Caco-2 (cell line): ENCODE results near the gene KRT15. TPM values are rescaled to one million over a fixed set of nuclear protein-coding genes. Genes with fewer than 3 reads are reported as not detected.

ENCODE experiments used
- BruUV-seq: library from RNA; stranded (reverse); fragments of 400-500 nt; replicated peaks from 2 replicates; lab custom pipeline; 2021; lab: Mats Ljungman, UMichigan
- CTCF ChIA-PET: fragments of 300-600 bp; sonication (Branson Sonifier 250); formaldehyde crosslinking; loops from one replicate; lab custom pipeline; 2022; ENCODE audit warnings: antibody characterized with exemption; lab: Charles Lee
- POLR2A ChIA-PET: fragments of 300-600 bp; sonication (Branson Sonifier 250); formaldehyde crosslinking; loops from one replicate; lab custom pipeline; 2022; ENCODE audit warnings: antibody characterized with exemption; lab: Charles Lee
- DNase-seq, 2 experiments: peaks; one replicate each; pipeline versions ENCODE4 v3.0.0 to v3.0.0-alpha.2; 2020 to 2022
- H3K27me3 ChIP-seq: replicated peaks from 2 replicates; pipeline ENCODE4 v1.6.0; 2011; ENCODE audit warnings: low read length; ENCODE audit not compliant: control insufficient read depth, insufficient read depth
- H3K36me3 ChIP-seq: 2 replicates; pipeline ENCODE4 v1.5.1; 2011; ENCODE audit warnings: low read length; ENCODE audit not compliant: control insufficient read depth, insufficient read depth
- H3K4me1 ChIP-seq: fragments of 250-450 bp; sonication (Bioruptor Pico); 2 replicates; pipeline ENCODE4 v1.5.1; 2020; ENCODE audit warnings: mild to moderate bottlenecking
- H3K4me3 ChIP-seq: 2 replicates; pipeline ENCODE4 v1.5.1; 2011; ENCODE audit warnings: low read depth, mild to moderate bottlenecking, control low read depth, low read length
- H3K9me3 ChIP-seq: fragments of 250-450 bp; sonication (Bioruptor Pico); 2 replicates; pipeline ENCODE4 v1.5.1; 2020; ENCODE audit warnings: mild to moderate bottlenecking, moderate library complexity
- H3K27ac Mint-ChIP-seq: one replicate; pipeline ENCODE4 v1.8.0; 2022; ENCODE audit warnings: mixed read lengths; ENCODE audit not compliant: unreplicated experiment
- H3K27me3 Mint-ChIP-seq: one replicate; pipeline ENCODE4 v1.8.0; 2022; ENCODE audit warnings: mixed read lengths; ENCODE audit not compliant: insufficient read depth, unreplicated experiment
- H3K36me3 Mint-ChIP-seq: one replicate; pipeline ENCODE4 v1.8.0; 2022; ENCODE audit warnings: mild to moderate bottlenecking, mixed read lengths; ENCODE audit not compliant: insufficient read depth, unreplicated experiment
- H3K4me1 Mint-ChIP-seq: one replicate; pipeline ENCODE4 v1.8.0; 2022; ENCODE audit warnings: low read depth, mixed read lengths; ENCODE audit not compliant: unreplicated experiment
- H3K4me3 Mint-ChIP-seq: one replicate; pipeline ENCODE4 v1.8.0; 2022; ENCODE audit warnings: mild to moderate bottlenecking, moderate library complexity, mixed read lengths; ENCODE audit not compliant: unreplicated experiment
- H3K9me3 Mint-ChIP-seq: one replicate; pipeline ENCODE4 v1.8.0; 2022; ENCODE audit warnings: mixed read lengths; ENCODE audit not compliant: unreplicated experiment
- intact Hi-C: fragments of 100-400 bp; cut with micrococcal nuclease; formaldehyde crosslinking; loops from one replicate; pipeline ENCODE4 v1.10.0; 2022; ENCODE audit not compliant: unreplicated experiment
- total RNA-seq: library from RNA; stranded (reverse); gene quantifications from 2 replicates; pipeline ENCODE4 v1.2.3, GENCODE V29; 2022
- TF ChIP-seq, protein P1 (sequence below), 2 experiments: fragments of 200-600 bp in 1 of 2; IDR thresholded peaks; 1 replicate in 1 of 2; 2 replicates in 1 of 2; pipeline versions ENCODE4 v1.5.1 to v1.8.0; 2011 to 2022; ENCODE audit warnings: antibody characterized with exemption in 1 of 2, control low read depth in 1 of 2, inconsistent platforms in 1 of 2, low read depth in 1 of 2, low read length in 1 of 2, mild to moderate bottlenecking in 1 of 2, moderate library complexity in 1 of 2; ENCODE audit not compliant: insufficient read depth in 1 of 2, severe bottlenecking in 1 of 2, unreplicated experiment in 1 of 2

Gene KRT15
- total RNA-seq, 1 experiment from 2014 or later = 5.3 TPM

GRCh38 chr17:41547921-41548843 is 29.5 kb upstream of the KRT15 start:
- H3K4me3 ChIP-seq = no peak overlapping the region
- peak overlapping the region; percentile 77 for H3K27ac Mint-ChIP-seq
- H3K27me3 ChIP-seq = no peaks in the 10 kb centered on the region
- POLR2A ChIA-PET = interaction anchor here (1.9 to 2.0 kb wide), 2 partner anchors 19 to 20 kb away, joined by 9 to 24 read pairs; partner anchors contain the start of gene KRT19
- intact Hi-C loops = no loop called here
- TF ChIP-seq, protein P1, sequence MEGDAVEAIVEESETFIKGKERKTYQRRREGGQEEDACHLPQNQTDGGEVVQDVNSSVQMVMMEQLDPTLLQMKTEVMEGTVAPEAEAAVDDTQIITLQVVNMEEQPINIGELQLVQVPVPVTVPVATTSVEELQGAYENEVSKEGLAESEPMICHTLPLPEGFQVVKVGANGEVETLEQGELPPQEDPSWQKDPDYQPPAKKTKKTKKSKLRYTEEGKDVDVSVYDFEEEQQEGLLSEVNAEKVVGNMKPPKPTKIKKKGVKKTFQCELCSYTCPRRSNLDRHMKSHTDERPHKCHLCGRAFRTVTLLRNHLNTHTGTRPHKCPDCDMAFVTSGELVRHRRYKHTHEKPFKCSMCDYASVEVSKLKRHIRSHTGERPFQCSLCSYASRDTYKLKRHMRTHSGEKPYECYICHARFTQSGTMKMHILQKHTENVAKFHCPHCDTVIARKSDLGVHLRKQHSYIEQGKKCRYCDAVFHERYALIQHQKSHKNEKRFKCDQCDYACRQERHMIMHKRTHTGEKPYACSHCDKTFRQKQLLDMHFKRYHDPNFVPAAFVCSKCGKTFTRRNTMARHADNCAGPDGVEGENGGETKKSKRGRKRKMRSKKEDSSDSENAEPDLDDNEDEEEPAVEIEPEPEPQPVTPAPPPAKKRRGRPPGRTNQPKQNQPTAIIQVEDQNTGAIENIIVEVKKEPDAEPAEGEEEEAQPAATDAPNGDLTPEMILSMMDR (IDR thresholded peaks at IDR 0.05; ENCODE audit: insufficient read depth in 1 of 2, low read depth in 1 of 2, low read length in 1 of 2, severe bottlenecking in 1 of 2, unreplicated experiment in 1 of 2) = no peak
- no peak for DNase-seq
- CTCF ChIA-PET = interaction anchor here (0.7 to 4.6 kb wide), 33 partner anchors 8 to 745 kb away, joined by 3 to 66 read pairs (median 4); partner anchors contain the start of gene KRT19
- H3K36me3 ChIP-seq = no peaks in the 10 kb centered on the region
- H3K4me1 ChIP-seq = peaks cover 46% of the 10 kb centered on the region
- H3K9me3 Mint-ChIP-seq = peaks cover 19% of the 10 kb centered on the region
- H3K4me1 Mint-ChIP-seq = peaks cover 41% of the 10 kb centered on the region
- no peak overlapping the region for H3K4me3 Mint-ChIP-seq
- H3K27me3 Mint-ChIP-seq = no peaks in the 10 kb centered on the region
- no TSS peak for BruUV-seq
- H3K36me3 Mint-ChIP-seq = peaks cover 9% of the 10 kb centered on the region
- no peaks in the 10 kb centered on the region for H3K9me3 ChIP-seq

GRCh38 chr17:41547378-41547841 is 28.7 kb upstream of the KRT15 start:
- TF ChIP-seq, protein P1 (IDR thresholded peaks at IDR 0.05; ENCODE audit: insufficient read depth in 1 of 2, low read depth in 1 of 2, low read length in 1 of 2, severe bottlenecking in 1 of 2, unreplicated experiment in 1 of 2) = no peak
- Histone ChIP-seq H3K36me3 (no peaks in the 10 kb centered on the region), H3K4me1 (peaks cover 54% of the 10 kb centered on the region), H3K9me3 (no peaks in the 10 kb centered on the region), H3K4me3 (no peak overlapping the region), H3K27me3 (no peaks in the 10 kb centered on the region)
- H3K36me3 Mint-ChIP-seq = peaks cover 9% of the 10 kb centered on the region
- peaks cover 47% of the 10 kb centered on the region for H3K4me1 Mint-ChIP-seq
- ChIA-PET CTCF (interaction anchor here (0.5 to 4.6 kb wide), 4 partner anchors 25 to 115 kb away, joined by 3 to 66 read pairs (median 35); no protein-coding TSS in a partner anchor), POLR2A (no interaction called here)
- no peak for DNase-seq
- H3K4me3 Mint-ChIP-seq = no peak overlapping the region
- BruUV-seq = no TSS peak
- no peaks in the 10 kb centered on the region for H3K27me3 Mint-ChIP-seq
- H3K9me3 Mint-ChIP-seq = peaks cover 19% of the 10 kb centered on the region
- H3K27ac Mint-ChIP-seq = peak overlapping the region; percentile 77
- intact Hi-C loops = no loop called here

- H3K4me3 ChIP-seq = no peak overlapping the region
- ChIA-PET CTCF (interaction anchor here (0.5 to 1.1 kb wide), 2 partner anchors 25 to 101 kb away, joined by 3 to 10 read pairs; no protein-coding TSS in a partner anchor), POLR2A (no interaction called here)
- no peak overlapping the region for H3K4me3 Mint-ChIP-seq
- peaks cover 52% of the 10 kb centered on the region for H3K4me1 Mint-ChIP-seq
- no peaks in the 10 kb centered on the region for H3K9me3 ChIP-seq
- no peaks in the 10 kb centered on the region for H3K27me3 Mint-ChIP-seq
- H3K36me3 Mint-ChIP-seq = peaks cover 9% of the 10 kb centered on the region
- TF ChIP-seq, protein P1 (IDR thresholded peaks at IDR 0.05; ENCODE audit: insufficient read depth in 1 of 2, low read depth in 1 of 2, low read length in 1 of 2, severe bottlenecking in 1 of 2, unreplicated experiment in 1 of 2) = no peak
- intact Hi-C loops = no loop called here
- peaks cover 19% of the 10 kb centered on the region for H3K9me3 Mint-ChIP-seq
- H3K27ac Mint-ChIP-seq = no peak overlapping the region
- H3K27me3 ChIP-seq = no peaks in the 10 kb centered on the region
- H3K4me1 ChIP-seq = peaks cover 59% of the 10 kb centered on the region
- BruUV-seq = no TSS peak
- no peaks in the 10 kb centered on the region for H3K36me3 ChIP-seq
- no peak for DNase-seq
These were observed 28.1 kb upstream of the KRT15 start for GRCh38 chr17:41546819-41547218.
